ENCODE results near the gene UACA.
"Not testable (repeated sequence)": the region's sequence is repeated elsewhere in the genome, so short reads cannot be mapped to it uniquely, and the experiment has no call there.

The UACA gene, protein sequence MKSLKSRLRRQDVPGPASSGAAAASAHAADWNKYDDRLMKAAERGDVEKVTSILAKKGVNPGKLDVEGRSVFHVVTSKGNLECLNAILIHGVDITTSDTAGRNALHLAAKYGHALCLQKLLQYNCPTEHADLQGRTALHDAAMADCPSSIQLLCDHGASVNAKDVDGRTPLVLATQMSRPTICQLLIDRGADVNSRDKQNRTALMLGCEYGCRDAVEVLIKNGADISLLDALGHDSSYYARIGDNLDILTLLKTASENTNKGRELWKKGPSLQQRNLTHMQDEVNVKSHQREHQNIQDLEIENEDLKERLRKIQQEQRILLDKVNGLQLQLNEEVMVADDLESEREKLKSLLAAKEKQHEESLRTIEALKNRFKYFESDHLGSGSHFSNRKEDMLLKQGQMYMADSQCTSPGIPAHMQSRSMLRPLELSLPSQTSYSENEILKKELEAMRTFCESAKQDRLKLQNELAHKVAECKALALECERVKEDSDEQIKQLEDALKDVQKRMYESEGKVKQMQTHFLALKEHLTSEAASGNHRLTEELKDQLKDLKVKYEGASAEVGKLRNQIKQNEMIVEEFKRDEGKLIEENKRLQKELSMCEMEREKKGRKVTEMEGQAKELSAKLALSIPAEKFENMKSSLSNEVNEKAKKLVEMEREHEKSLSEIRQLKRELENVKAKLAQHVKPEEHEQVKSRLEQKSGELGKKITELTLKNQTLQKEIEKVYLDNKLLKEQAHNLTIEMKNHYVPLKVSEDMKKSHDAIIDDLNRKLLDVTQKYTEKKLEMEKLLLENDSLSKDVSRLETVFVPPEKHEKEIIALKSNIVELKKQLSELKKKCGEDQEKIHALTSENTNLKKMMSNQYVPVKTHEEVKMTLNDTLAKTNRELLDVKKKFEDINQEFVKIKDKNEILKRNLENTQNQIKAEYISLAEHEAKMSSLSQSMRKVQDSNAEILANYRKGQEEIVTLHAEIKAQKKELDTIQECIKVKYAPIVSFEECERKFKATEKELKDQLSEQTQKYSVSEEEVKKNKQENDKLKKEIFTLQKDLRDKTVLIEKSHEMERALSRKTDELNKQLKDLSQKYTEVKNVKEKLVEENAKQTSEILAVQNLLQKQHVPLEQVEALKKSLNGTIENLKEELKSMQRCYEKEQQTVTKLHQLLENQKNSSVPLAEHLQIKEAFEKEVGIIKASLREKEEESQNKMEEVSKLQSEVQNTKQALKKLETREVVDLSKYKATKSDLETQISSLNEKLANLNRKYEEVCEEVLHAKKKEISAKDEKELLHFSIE (N-terminal part only)

DNA sequence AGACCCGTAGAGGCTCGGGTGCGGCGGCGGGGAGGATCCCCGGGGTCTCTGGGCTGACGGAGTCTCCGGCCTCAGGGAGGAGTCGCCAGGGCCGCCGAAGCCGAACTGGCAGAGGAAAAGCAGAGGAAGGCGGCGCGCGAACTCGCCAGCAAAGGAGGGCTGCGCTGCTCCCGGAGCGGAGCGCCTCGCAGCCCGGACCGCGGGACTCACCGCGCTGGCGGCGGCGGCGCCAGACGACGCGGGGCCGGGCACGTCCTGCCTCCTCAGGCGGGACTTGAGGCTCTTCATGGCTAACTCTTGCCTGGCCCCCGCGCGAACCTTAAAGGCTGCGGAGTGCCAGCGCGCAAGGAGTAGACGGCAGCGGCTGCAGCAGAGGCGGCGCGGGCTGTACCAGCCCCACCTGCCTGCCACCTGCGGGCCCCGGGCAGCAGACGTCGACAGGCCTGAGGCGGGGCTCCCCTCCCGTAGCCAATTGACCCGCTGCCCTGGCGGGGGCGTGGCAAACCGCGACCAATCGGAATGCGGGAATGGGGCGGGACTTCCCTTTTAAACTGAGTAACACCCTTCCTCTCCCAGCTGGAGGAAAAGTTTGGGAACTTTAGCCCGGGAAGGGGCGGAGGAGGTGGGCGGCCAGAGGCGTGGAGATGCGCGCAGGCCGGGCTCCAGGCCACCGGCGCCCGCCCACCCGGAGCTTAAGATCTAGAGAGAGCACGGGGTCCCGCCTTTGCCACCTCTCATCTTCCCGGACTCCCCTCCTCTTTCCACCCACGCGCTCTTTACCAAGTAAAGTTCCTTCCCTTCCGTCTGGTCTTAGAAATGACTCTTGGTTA, at the start of gene UACA:
TSS of gene UACA (minus strand) at position 439 of the 830 bp plus-strand sequence. CDS start at position 288, 151 bp downstream.
- DNase-seq = peak; percentile 6 to 53 (median 35)

DNA sequence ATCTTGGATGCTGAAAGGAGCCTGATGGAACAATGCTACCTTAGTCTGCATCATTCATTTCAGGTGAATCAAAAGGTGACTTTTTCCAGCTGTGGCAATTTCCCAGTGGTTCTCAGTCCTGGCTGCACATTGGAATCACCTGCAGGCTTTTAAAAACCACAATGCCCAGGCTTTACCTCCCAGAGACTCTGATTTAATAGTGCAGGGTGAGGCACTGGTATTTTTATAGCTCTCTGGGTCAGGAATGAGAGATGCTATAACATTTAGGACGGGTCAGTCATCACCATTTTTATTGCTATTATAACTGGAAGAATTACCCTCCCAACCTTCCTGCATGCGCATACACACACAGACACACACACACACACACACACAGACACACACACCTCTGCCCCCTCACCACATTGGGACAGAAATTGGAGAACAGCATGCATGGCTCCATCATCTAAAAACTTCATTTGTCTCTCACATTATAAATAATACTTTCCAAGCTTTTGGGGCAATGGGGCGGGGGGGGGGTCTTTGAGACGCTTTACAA, 49.5 kb upstream of the UACA start:
- DNase-seq = no peak

DNA sequence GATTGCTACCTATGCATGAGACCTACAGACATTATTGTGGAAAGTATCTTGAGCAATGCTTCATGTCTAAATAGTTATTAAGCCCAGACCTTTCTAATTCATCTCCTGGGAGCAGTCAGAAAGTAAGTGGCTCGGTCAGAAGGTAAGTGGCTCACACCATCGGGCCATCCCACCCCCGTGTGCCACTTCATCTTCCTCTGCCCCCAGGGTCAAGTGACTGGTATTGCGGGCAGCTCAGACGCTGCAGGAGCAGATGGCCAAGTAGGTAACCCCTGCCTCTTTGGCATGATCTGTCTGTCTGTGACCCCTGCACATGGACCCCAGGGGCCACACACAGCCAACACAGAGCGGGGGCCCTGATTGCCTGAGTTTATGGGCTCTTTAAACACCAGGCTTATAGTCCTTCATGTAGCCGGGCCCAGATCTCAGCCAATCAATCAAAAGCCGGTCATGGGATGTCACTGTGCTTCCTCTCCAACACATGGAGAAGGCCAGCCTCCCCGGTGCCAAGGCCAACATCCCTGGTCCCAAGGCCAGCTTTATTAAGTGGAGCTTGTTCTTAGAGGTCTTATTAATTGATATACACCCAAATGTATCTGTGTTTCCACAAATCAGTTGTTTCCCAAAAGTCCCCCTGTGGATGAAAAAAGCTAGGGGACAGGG, 47.7 kb upstream of the UACA start:
- no peak for DNase-seq

GRCh38 chr15:70806992-70807712, 43.8 kb upstream of the UACA start:
- no peak for DNase-seq

GRCh38 chr15:70804388-70804787, 41.0 kb upstream of the UACA start:
- not testable (repeated sequence) for DNase-seq

- no peak for DNase-seq
These were observed 39.3 kb upstream of the UACA start for GRCh38 chr15:70802629-70803028.

- no peak for DNase-seq
These were observed 37.8 kb upstream of the UACA start for GRCh38 chr15:70801109-70801508.

DNA sequence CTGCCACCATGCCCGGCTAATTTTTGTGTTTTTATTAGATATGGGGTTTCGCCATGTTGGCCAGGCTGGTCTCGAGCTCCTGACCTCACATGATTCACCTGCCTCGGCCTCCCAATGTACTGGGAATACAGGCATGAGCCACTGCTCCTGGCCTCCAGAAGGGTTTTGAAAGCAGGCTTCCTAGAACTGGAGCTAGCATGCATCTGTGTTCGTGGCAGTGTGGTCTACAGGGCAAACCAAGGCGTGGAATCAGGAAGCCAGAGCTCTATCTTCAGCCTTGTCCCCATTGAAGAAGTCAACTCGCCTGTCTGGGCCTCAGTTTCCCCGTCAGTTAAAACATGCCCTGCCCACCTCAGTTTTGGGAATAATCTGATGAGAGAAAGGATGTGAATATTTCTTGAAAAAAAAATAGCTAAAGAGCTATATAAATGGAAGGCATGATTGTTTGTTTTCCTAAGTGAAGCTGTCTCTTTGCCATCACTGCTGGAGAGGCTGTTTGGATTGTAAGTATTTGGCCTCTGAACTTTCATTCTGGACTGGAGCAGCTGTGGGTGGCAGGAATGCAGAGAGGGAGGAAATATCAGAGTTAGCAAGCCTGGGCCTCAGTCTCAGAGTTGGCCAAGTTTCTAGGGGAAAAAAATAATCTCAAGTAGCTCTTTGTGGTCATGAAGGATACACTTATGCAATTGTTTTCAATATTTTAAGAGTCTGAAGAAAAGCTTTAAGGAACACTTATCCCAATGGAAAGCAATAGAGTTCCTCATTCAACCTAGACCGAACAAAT, 36.5 kb upstream of the UACA start:
- DNase-seq = no peak

- DNase-seq = no peak
These were observed 34.1 kb upstream of the UACA start for GRCh38 chr15:70797464-70797863.

GRCh38 chr15:70796516-70797310, 33.4 kb upstream of the UACA start:
- DNase-seq = no peak

GRCh38 chr15:70795311-70795665, 31.9 kb upstream of the UACA start:
- no peak for DNase-seq

GRCh38 chr15:70794596-70795310, 31.4 kb upstream of the UACA start:
- DNase-seq = no peak

- DNase-seq = no peak
These were observed 30.3 kb upstream of the UACA start for GRCh38 chr15:70793694-70794093.

DNA sequence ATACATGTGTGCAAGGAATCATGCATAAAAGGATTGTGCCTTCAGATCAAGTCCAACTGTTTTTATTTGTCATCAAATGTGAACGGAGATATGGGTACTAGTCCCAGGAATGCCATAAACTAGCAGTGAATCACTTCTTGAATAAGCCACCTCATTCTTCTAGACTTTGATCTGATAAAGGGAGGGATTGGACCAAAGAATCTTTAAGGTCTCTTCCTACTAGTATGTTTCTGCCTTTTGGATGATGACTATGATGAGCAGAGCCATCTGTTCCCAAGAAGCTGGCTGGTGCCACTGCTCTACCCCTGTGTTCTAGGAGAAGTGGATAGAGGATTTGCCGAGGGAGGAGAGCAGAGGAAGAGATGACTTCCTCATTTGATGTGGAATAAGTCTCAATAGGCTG, 28.8 kb upstream of the UACA start:
- no peak for DNase-seq

DNA sequence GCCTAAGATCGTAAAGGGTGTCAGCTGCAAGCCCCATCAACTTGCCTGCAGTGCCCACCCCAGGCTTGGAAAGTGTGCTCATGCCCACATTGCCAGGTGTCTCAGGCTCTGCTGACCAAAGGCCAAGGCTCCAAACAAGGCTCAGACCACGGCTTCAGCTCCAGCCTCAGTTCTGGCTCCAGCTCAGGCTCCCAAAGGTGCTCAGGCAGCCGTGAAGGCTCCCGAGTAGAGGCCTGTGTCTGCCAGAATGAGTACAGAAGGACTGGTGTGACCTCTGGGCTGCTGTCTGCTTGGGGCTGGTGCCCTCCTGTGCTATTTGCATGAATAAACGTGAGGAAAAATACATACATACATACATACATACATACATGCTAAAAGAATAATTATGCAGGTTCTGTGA, 27.9 kb upstream of the UACA start:
- DNase-seq = no peak

GRCh38 chr15:70789213-70789612, 25.9 kb upstream of the UACA start:
- no peak for DNase-seq

- DNase-seq = no peak
These were observed 25.0 kb upstream of the UACA start for GRCh38 chr15:70788114-70789049.

Measured in activated CD4-positive, CD25-positive, alpha-beta regulatory T cell (primary cell).